ENCODE measurements around the gene NUP93.

The NUP93 gene

DNA sequence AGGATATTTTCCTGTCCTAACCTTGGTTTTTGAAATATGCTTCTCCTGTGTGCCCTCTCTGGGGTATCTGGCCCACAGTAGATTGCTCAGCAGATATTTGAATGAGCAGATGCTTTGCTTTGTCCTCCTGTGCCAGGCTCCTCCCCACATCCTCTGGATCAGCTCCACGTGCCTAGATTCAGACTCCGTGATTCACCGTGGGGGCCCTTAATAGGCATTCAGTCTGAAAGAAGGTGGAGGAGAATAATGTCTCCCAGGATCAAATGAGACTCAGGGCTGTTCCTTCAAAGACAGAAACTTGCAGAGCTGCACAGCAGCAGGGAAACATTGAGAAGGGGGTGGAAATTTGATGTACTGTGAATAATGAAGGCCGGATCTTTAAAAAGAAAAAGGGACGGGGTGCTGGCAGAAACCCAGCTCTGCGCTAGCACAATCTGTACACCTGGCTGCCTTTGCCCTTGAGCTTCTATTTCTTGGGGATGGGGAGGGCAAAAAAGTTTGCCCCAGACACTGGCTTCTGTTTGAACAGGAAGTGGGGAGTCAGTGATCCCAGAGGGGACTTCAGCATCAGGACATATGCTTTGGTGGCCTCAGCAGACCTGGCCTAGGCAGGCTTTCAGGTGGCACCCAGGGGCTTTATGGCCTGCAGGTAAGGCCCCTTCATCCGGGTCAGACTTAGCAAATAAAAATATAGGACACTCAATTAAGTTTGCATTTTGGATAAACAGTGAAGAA is 119.2 kb downstream of the NUP93 start (continued):
- TF ChIP-seq ZNF121 (tag by site-specific recombination; IDR thresholded peaks at IDR 0.05) = no peak

DNA sequence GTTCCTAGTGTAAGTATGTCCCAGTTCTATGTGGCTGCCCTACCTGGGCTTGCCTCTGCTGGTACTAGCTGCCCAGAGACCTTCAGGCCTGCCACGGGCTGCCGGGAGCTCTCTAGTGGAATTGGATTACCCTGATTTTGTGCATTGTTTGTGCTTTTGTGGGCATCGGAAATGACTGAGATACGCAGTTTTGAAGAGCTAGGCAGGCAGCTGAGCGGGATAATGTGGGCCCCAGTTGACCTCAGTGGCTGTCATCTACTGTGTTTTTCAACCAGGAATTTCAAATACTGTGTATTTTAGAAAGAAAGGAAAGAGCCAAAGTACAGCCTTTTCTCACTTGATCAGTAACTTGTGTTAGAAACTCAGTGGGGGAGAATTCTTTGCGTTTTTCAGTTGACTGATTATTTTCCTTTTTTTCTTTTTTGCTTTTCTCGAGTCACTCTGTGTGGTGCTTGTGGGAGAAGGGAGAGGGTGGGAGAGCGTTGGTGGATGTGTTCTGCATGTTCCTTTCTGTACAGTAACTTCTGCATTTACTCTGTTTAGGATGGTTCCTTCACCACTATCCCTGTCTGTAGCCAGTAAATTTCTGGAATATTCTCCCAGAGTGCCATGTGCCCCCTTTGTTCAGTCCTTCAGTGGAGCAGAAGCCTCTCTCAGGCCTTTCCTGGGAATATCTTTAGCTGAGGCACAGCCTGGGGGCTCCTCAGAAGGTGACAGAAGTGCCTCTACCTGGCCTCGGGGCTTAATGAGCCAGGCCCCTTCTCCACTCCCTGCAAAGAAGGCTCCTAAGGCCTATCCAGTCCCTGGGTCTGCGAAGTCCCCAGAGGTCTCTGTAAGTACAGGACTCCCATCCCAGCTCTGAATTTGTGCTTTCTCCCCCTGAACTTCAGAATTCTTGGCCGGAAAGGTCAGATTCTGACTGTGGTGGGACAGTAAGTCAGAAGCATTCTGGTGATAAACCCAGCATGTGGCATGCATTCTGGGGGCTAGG is 120.1 kb downstream of the NUP93 start:
- no peak for TF ChIP-seq ZNF585B (tag by site-specific recombination; IDR thresholded peaks at IDR 0.05)
- TF ChIP-seq, protein P1, sequence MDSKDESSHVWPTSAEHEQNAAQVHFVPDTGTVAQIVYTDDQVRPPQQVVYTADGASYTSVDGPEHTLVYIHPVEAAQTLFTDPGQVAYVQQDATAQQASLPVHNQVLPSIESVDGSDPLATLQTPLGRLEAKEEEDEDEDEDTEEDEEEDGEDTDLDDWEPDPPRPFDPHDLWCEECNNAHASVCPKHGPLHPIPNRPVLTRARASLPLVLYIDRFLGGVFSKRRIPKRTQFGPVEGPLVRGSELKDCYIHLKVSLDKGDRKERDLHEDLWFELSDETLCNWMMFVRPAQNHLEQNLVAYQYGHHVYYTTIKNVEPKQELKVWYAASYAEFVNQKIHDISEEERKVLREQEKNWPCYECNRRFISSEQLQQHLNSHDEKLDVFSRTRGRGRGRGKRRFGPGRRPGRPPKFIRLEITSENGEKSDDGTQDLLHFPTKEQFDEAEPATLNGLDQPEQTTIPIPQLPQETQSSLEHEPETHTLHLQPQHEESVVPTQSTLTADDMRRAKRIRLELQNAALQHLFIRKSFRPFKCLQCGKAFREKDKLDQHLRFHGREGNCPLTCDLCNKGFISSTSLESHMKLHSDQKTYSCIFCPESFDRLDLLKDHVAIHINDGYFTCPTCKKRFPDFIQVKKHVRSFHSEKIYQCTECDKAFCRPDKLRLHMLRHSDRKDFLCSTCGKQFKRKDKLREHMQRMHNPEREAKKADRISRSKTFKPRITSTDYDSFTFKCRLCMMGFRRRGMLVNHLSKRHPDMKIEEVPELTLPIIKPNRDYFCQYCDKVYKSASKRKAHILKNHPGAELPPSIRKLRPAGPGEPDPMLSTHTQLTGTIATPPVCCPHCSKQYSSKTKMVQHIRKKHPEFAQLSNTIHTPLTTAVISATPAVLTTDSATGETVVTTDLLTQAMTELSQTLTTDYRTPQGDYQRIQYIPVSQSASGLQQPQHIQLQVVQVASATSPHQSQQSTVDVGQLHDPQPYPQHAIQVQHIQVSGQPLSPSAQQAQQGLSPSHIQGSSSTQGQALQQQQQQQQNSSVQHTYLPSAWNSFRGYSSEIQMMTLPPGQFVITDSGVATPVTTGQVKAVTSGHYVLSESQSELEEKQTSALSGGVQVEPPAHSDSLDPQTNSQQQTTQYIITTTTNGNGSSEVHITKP (tag by site-specific recombination; IDR thresholded peaks at IDR 0.05) = no peak
- no peaks in the 10 kb centered on the region for H3K9me3 ChIP-seq (ENCODE audit: control insufficient read depth, insufficient read depth, low read depth, low read length)
- H3K4me1 ChIP-seq (ENCODE audit: control insufficient read depth, insufficient read depth, low read length) = no peaks in the 10 kb centered on the region
- ChIA-PET POLR2A (no interaction called here), CTCF (interaction anchor here (0.7 to 1.6 kb wide), 4 partner anchors 10 to 428 kb away, joined by 3 to 5 read pairs (median 4); no protein-coding TSS in a partner anchor)
- no peak overlapping the region for H3K27ac ChIP-seq (ENCODE audit: extremely low read depth, low read depth, low read length)
- peaks cover 0 to 9% of the 10 kb centered on the region in 2 experiments; a peak in 1 of 3 replicates for H3K36me3 ChIP-seq (ENCODE audit: control insufficient read depth in 2 of 2, insufficient read depth in 1 of 2, low read length in 2 of 2)
- H3K4me3 ChIP-seq (ENCODE audit: low read depth, low read length) = no peak overlapping the region

DNA sequence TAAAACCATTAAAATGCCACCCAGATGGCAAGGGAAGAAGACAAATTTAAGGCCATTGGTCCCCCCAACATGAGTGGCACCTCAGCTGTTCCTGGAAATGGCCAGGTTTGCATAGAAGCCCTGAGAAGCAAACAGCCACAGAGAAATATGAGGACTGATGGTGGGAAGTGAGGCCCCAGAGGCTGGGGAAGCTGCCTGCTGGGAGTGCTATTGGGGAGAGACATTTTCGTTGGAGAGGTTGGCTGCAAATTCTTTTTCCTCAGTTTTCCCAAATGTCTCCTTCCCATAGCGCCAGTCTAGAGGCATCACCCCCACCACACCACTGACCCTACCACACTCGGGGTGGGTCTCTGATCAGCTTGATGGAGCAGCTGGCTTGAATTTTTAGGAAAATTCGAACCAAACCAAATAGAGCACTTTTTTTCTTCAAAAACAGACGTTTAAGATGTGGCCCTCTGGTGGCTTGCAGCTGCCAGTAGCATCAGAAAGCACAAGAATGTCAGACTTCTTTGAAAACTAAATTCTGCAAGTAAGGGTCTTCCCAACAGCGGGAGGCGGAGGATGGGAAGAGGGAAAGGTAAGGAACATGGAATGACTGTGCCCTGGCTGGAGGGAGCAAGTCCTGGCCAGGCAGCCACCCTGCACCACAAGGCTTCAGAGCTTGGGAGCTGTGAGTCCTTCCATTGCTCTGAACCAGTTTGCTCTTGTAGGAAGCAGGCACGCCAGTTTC is 121.9 kb downstream of the NUP93 start:
- no peak overlapping the region for H3K4me3 ChIP-seq (ENCODE audit: low read depth, low read length)
- ChIA-PET POLR2A (interaction anchor here (0.6 kb wide), 1 partner anchor 334 kb away, joined by 3 read pairs; no protein-coding TSS in a partner anchor), CTCF (interaction anchor here (0.6 to 3.6 kb wide), 4 partner anchors 8 to 98 kb away, joined by 3 to 17 read pairs (median 4); no protein-coding TSS in a partner anchor)
- H3K27ac ChIP-seq (ENCODE audit: extremely low read depth, low read depth, low read length) = no peak overlapping the region
- no peaks in the 10 kb centered on the region for H3K9me3 ChIP-seq (ENCODE audit: control insufficient read depth, insufficient read depth, low read depth, low read length)
- TF ChIP-seq ZNF792 (tag by site-specific recombination; IDR thresholded peaks at IDR 0.05) = no peak
- TF ChIP-seq, protein P2, sequence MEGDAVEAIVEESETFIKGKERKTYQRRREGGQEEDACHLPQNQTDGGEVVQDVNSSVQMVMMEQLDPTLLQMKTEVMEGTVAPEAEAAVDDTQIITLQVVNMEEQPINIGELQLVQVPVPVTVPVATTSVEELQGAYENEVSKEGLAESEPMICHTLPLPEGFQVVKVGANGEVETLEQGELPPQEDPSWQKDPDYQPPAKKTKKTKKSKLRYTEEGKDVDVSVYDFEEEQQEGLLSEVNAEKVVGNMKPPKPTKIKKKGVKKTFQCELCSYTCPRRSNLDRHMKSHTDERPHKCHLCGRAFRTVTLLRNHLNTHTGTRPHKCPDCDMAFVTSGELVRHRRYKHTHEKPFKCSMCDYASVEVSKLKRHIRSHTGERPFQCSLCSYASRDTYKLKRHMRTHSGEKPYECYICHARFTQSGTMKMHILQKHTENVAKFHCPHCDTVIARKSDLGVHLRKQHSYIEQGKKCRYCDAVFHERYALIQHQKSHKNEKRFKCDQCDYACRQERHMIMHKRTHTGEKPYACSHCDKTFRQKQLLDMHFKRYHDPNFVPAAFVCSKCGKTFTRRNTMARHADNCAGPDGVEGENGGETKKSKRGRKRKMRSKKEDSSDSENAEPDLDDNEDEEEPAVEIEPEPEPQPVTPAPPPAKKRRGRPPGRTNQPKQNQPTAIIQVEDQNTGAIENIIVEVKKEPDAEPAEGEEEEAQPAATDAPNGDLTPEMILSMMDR (tag by site-specific recombination; IDR thresholded peaks at IDR 0.05) = 0 out of 2 replicates have a peak, but pooled peaks have one; percentile 7
- no peaks in the 10 kb centered on the region for H3K4me1 ChIP-seq (ENCODE audit: control insufficient read depth, insufficient read depth, low read length)
- no peaks in the 10 kb centered on the region for H3K36me3 ChIP-seq (ENCODE audit: control insufficient read depth in 2 of 2, insufficient read depth in 1 of 2, low read length in 2 of 2)

DNA sequence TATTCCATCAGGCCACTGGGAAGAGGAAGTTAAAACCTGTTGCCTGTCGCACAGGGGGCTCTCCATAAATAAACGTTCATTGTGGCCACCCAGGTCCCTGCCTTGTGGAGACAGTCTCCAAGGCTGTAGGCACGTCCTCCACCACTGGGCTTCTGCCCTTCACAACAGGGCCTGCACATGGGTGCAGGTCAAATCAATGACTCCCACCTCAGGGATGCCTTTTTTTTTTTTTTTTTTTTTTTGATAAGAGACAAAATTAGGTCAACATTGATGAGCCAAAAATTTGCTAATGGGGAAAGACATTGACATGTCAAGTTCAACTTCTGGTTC is 122.4 kb downstream of the NUP93 start:
- Histone ChIP-seq H3K4me1 (ENCODE audit: control insufficient read depth, insufficient read depth, low read length) (no peaks in the 10 kb centered on the region), H3K9me3 (ENCODE audit: control insufficient read depth, insufficient read depth, low read depth, low read length) (no peaks in the 10 kb centered on the region), H3K36me3 (ENCODE audit: control insufficient read depth in 2 of 2, insufficient read depth in 1 of 2, low read length in 2 of 2) (no peaks in the 10 kb centered on the region), H3K27ac (ENCODE audit: extremely low read depth, low read depth, low read length) (no peak overlapping the region), H3K4me3 (ENCODE audit: low read depth, low read length) (no peak overlapping the region)
- ChIA-PET POLR2A (interaction anchor here (0.8 to 1.6 kb wide), 2 partner anchors 9 kb away, joined by 3 to 4 read pairs; no protein-coding TSS in a partner anchor), CTCF (interaction anchor here (0.6 to 3.6 kb wide), 2 partner anchors 59 to 97 kb away, joined by 3 to 17 read pairs; no protein-coding TSS in a partner anchor)
- TF ChIP-seq, protein P3, sequence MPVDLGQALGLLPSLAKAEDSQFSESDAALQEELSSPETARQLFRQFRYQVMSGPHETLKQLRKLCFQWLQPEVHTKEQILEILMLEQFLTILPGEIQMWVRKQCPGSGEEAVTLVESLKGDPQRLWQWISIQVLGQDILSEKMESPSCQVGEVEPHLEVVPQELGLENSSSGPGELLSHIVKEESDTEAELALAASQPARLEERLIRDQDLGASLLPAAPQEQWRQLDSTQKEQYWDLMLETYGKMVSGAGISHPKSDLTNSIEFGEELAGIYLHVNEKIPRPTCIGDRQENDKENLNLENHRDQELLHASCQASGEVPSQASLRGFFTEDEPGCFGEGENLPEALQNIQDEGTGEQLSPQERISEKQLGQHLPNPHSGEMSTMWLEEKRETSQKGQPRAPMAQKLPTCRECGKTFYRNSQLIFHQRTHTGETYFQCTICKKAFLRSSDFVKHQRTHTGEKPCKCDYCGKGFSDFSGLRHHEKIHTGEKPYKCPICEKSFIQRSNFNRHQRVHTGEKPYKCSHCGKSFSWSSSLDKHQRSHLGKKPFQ (tag by site-specific recombination; IDR thresholded peaks at IDR 0.05) = no peak
- peak; percentile 29; the same call in 1 of the 2 replicates for TF ChIP-seq SCRT2 (tag by site-specific recombination; IDR thresholded peaks at IDR 0.05)

All from HEK293 (cell line).